HG03175 (cell line): ENCODE data around the gene KIRREL2.
"Not testable (repeated sequence)": the region's sequence is repeated elsewhere in the genome, so short reads cannot be mapped to it uniquely, and the experiment has no call there.

Experiments
- ATAC-seq: cut with Tn5 transposase; IDR thresholded peaks from one replicate; pipeline ENCODE4 v1.9.1; 2021; ENCODE audit warnings: mild to moderate bottlenecking, moderate library complexity; ENCODE audit not compliant: unreplicated experiment

Gene KIRREL2

DNA sequence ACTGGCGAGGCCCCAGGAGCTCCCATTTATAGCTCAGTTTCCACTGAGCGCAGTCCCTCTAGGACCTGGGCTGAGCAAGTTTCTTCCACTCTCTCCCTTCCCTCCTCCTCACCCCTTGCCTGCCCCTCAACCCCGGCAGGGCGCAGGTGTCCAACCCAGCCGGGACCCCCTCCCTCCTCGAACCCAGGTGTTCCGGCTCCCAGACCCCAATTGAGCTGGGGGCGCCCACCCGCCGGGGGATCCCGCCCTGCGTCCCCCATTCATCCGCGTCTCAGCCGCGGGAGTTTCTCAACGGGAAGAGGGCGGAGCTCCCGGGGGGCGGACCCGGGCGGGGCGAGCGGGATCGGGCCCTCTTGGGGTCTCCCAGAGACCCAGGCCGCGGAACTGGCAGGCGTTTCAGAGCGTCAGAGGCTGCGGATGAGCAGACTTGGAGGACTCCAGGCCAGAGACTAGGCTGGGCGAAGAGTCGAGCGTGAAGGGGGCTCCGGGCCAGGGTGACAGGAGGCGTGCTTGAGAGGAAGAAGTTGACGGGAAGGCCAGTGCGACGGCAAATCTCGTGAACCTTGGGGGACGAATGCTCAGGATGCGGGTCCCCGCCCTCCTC, at the start of gene KIRREL2:
Gene KIRREL2 (plus strand): TSS at position 366 of the 604 bp plus-strand sequence. CDS start 209 bp downstream, at position 575.
- no peak for ATAC-seq

- no peak for ATAC-seq
These were observed 49.1 kb upstream of the KIRREL2 start for GRCh38 chr19:35807633-35808032.

DNA sequence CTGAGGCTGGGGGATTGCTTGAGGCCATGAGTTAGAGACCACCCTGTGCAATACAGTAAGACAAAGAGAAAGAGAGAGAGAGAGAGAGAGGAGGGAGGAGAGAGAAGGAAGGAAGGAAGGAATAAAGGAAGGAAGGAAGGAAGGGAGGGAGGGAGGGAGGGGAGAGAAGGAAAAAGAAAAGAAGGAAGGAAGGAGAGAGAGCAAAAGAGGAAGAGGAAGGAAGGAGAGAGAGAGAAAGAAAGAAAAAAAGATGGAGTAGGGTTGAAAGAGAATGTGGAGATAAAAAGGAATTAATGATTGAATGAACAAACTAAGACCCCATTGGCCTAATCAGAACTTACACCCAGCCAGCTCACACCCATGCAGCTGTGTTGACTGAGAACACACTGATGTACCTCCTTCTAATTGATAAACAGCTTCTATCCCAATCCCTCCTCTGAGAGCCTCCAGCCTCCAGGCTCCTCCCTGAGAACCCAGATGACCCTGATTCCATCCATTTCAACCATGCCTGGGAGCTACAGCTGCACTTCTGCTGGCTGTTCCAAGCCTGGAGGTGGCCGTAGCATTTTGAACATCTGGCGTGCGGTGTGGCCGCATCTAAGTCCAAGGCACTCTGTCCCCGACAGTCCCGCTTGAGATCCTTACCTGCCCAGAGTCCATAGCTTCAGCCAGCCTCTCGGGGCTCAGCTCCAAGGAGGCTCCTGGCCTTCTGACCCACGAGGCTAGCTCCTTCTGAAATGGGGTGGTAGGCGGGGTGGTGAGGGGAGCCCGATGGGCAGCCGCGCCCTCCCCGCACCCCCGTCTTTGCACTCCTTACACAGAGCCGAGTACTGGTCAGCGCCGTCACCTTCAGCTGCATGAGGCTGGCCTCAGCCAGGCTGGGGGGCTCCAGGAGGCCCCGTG, 45.1 kb upstream of the KIRREL2 start:
- ATAC-seq: no peak

GRCh38 chr19:35812220-35813042, 44.3 kb upstream of the KIRREL2 start, which contains the start of gene PRODH2:
Gene PRODH2 (minus strand): TSS chr19:35812845. CDS start chr19:35812805, 40 bp downstream.
- ATAC-seq: no peak

DNA sequence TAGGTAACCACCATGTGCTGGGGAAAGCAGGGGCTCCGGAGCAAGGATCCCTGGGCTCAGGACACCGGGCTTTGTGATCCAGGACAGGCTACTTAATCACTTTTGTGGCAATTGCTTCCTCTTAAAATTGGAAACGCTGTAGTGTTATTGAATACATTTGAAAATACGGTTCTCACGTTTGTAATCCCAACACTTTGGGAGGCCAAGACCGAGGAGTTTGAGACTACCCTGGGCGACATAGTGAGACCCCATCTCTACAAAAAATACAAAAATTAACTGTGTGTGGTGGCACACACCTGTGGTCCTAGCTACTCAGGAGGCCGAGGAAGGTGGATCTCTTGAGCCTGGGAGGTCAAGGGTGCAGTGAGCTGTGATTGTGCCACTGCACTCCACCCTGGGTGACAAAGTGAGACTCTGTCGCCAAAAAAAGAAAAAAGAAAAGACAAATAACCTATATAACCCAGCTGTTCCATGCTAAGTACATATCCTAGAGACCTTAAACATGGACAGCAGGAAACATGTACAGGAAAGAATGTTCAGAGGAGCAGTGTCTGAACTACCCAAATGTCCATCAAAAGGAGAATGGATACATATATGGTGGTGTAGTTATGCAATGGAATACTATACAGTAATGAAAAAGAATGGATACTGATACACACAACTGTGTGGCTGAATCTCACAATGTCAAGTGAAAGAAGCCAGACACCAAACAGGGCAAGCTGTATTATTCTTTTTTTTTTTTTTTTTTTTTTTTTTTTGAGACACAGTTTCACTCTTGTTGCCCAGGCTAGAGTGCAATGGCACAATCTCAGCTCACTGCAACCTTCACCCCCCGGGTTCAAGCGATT, 43.4 kb upstream of the KIRREL2 start:
- ATAC-seq: no peak

DNA sequence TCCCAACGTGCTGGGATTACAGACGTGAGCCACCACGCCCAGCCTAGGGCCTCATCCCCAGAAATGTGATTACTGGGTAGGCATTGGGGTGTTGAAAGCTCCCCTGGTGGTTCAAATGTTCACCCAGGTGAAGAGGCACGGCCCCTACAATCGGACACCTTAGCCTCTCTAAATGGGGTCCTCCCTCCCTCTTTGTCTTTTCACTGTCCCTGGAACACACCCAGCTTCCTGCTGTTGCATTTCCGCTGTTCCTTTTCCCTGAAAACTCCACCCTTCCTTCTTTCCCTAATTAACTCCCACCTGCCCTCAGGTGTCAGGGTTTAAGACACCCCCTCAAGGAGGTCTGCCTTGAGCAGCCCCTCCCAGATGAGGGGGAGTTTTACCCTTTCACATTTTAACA, 40.4 kb upstream of the KIRREL2 start:
- no peak for ATAC-seq

DNA sequence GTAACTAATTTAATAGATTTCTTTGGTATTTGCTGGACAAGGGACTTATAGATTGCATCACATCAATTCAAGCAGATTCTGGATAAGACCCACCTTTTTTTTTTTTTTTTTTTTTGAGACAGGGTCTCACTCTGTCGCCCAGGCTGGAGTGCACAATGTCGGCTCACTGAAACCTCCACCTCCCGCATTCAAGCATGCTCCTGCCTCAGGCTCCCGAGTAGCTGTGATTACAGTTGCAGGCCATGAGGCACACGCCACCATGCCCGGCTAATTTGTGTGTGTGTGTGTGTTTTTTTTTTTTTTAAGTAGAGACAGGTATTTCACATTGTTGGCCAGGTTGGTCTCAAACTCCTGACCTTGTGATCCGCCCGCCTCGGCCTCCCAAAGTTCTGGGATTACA, 39.9 kb upstream of the KIRREL2 start:
- no peak for ATAC-seq

GRCh38 chr19:35818445-35818844, 38.3 kb upstream of the KIRREL2 start:
- ATAC-seq: no peak

DNA sequence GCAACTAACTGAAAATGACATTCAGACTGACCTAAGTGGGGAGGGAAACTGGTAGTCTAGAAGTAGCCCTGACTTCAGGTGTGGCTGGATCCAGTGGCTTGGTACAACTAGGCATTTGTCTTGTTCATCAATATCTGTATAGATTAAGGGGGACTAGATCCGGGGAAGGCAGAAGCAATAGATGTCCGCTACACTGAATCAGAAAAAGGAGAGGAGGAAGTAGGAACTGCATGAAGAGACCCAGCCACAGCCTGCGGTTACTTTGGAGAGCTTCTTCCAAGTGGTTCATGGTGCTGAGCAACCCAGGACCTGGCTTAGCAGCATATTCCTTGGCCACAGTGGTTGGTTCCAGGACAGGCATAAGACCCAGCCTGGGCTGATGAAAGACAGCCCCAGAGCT, 34.1 kb upstream of the KIRREL2 start:
- ATAC-seq: no peak

DNA sequence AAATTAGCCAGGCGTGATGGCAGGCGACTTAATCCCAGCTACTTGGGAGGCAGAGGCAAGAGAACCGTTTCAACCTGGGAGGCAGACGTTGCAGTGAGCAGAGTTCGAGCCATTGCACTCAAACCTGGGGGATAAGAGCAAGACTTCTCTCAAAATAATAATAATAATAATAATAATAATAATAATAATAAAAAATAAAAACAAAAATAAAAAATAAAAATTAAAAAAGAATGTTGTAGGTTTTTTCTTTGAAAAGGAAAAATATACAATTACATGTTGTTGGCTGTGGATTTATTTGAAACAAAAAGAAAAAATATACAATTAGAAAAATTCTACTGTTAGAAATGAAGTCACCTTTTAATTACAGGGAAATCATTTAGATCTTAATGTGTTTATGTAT, 32.6 kb upstream of the KIRREL2 start:
- ATAC-seq: no peak

GRCh38 chr19:35828692-35829301, 27.9 kb upstream of the KIRREL2 start:
- no peak for ATAC-seq

DNA sequence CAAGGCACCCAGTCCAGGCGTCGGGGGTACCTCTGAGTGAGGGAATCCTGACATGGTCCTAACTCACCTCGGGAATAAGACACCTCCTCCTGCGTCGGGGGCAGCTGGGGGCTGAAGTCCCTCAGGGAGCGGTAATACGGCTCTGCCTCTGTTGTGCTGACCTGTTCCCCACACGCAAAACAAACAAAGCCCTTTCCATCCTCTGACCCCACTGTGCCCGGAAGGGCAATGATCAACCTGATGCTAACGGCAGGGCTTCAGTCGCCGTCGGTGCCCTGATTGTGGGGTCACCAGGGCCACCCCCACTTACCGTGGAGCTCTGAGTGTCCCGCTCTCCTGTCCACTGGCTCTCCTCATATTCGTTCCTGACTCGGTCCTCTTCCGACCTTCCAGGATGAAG, 25.7 kb upstream of the KIRREL2 start:
- no peak for ATAC-seq

DNA sequence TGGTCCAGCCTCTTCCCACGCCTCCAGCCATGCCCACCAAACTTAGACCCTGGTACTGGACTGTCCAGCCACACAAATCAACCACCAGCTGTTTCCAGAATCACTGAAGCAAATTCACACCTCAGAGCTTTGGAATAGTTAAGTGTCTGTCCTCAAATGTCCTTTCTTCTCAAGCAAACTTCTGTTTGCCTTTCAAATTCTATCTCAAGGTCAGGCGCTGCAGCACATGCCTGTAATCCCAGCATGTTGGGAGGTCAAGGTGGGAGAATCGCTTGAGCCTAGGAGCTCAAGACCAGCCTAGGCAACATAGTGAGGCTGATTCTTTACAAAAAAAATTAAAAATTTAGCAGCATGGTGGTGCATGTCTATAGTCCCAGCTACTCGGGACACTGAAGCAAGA, 24.7 kb upstream of the KIRREL2 start:
- no peak for ATAC-seq

- no peak for ATAC-seq
These were observed 22.7 kb upstream of the KIRREL2 start for GRCh38 chr19:35833972-35834371.

DNA sequence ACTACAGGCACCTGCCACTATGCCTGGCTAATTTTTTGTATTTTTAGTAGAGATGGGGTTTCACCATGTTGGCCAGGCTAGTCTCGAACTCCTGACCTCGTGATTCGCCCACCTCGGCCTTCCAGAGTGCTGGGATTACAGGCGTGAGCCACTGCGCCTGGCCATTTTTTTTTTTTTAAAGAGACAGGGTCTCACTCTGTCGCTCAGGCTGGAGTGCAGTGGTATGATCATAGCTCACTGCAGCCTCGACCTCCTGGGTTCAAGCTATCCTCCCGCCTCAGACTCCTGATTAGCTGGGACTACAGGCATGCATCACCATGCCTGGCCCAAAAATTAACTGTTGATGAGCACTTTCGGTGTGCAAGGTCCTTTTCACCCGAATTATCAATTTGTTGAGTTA, 20.6 kb upstream of the KIRREL2 start:
- not testable (repeated sequence) for ATAC-seq

GRCh38 chr19:35841961-35842595, 14.6 kb upstream of the KIRREL2 start:
- no peak for ATAC-seq

DNA sequence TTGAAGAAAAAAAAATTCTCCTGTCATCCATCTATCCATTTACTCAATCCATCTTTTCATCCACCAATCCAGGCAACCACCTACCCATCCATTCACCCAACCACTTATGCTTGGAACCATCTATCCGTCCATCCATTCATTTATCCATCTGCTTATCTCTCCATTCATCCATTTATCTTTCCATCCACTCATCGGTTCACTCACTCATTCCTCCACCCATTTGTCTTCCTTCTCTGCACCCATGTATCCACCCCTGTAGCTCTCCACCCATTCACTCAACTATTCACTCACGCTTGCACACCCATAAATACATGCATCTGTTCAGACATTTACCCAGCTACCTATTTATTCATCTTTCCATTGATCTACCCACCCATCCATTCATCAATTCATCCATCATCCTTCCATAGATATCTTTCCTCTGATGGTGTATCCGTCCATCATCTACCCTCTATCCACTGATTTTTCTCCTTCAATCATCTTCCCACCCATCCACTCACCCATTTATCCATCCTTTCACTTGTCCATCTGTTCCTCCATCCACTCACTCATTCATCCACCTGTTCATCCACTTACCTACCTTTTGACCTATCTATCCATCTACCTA, 13.9 kb upstream of the KIRREL2 start:
- ATAC-seq: no peak

- ATAC-seq: no peak
These were observed 12.8 kb upstream of the KIRREL2 start for GRCh38 chr19:35843676-35844481.
